Measurements from ENCODE around the gene SPEN. TPM values are rescaled to one million over a fixed set of nuclear protein-coding genes. Genes with fewer than 3 reads are reported as not detected.

Gene SPEN
- polyA plus RNA-seq, 1 donor (not counting 4 experiments of a cell fraction or from before 2014, with no cell fraction given), result 8.9 TPM

- dilution Hi-C loops (cut with MboI; ENCODE audit: extremely low pct_ligation_motif_present, low sequenced_read_pairs), result no loop called here
- no peak overlapping the region for H3K4me3 ChIP-seq (ENCODE audit: control insufficient read depth in 2 of 3, extremely low read depth in 1 of 3, insufficient read depth in 2 of 3, low read depth in 1 of 3, low read length in 3 of 3)
- FAIRE-seq (no peak), DNase-seq (ENCODE audit: low read depth, low spot score) (no peak)
- no peak overlapping the region for H3K27ac ChIP-seq (ENCODE audit: control insufficient read depth, insufficient read depth, low read length)
- H2AFZ ChIP-seq (ENCODE audit: control insufficient read depth, low read length), result no peak overlapping the region
- no peak overlapping the region for H3K9ac ChIP-seq (ENCODE audit: control insufficient read depth, extremely low read depth, insufficient read depth, low read length)
- TF ChIP-seq EZH2 (IDR thresholded peaks at IDR 0.05; ENCODE audit: low read length) (no peak), CTCF (optimal IDR thresholded peaks at IDR 0.05 in 1 of 3, IDR thresholded peaks at IDR 0.05 in 1 of 3, conservative IDR thresholded peaks at IDR 0.05 in 1 of 3; ENCODE audit: extremely low read depth in 1 of 3, insufficient read depth in 2 of 3, low read length in 3 of 3) (no peak)
- no peaks in the 10 kb centered on the region for H4K20me1 ChIP-seq (ENCODE audit: control insufficient read depth, extremely low read depth, insufficient read depth, low read length)
- no peaks in the 10 kb centered on the region for H3K4me1 ChIP-seq (ENCODE audit: control insufficient read depth, extremely low read depth, insufficient read depth, low read length)
- peaks cover 9% of the 10 kb centered on the region for H3K79me2 ChIP-seq (ENCODE audit: control insufficient read depth, insufficient read depth, low read length)
- no peaks in the 10 kb centered on the region for H3K9me3 ChIP-seq (ENCODE audit: control insufficient read depth, low read depth, low read length)
- no peak overlapping the region for H3K4me2 ChIP-seq (ENCODE audit: control insufficient read depth, extremely low read depth, insufficient read depth, low read depth, low read length)
- peaks cover 36 to 59% of the 10 kb centered on the region in 2 experiments for H3K36me3 ChIP-seq (ENCODE audit: control insufficient read depth in 2 of 2, extremely low read depth in 1 of 2, insufficient read depth in 2 of 2, low read length in 2 of 2)
- no peaks in the 10 kb centered on the region for H3K9me1 ChIP-seq (ENCODE audit: control insufficient read depth, extremely low read depth, insufficient read depth, low read length)
- H3K27me3 ChIP-seq (ENCODE audit: control insufficient read depth, extremely low read depth, insufficient read depth, low read length), result no peaks in the 10 kb centered on the region
Measured at GRCh38 chr1:15931884-15932283, 84.4 kb downstream of the SPEN start.

- no peak overlapping the region for H3K9ac ChIP-seq (ENCODE audit: control insufficient read depth, extremely low read depth, insufficient read depth, low read length)
- H3K4me1 ChIP-seq (ENCODE audit: control insufficient read depth, extremely low read depth, insufficient read depth, low read length), result no peaks in the 10 kb centered on the region
- H3K9me3 ChIP-seq (ENCODE audit: control insufficient read depth, low read depth, low read length), result no peaks in the 10 kb centered on the region
- peaks cover 9% of the 10 kb centered on the region for H3K79me2 ChIP-seq (ENCODE audit: control insufficient read depth, insufficient read depth, low read length)
- dilution Hi-C loops (cut with MboI; ENCODE audit: extremely low pct_ligation_motif_present, low sequenced_read_pairs), result no loop called here
- H3K4me2 ChIP-seq (ENCODE audit: control insufficient read depth, extremely low read depth, insufficient read depth, low read depth, low read length), result no peak overlapping the region
- TF ChIP-seq EZH2 (IDR thresholded peaks at IDR 0.05; ENCODE audit: low read length) (no peak), CTCF (optimal IDR thresholded peaks at IDR 0.05 in 1 of 3, IDR thresholded peaks at IDR 0.05 in 1 of 3, conservative IDR thresholded peaks at IDR 0.05 in 1 of 3; ENCODE audit: extremely low read depth in 1 of 3, insufficient read depth in 2 of 3, low read length in 3 of 3) (no peak)
- peaks cover 42 to 60% of the 10 kb centered on the region in 2 experiments for H3K36me3 ChIP-seq (ENCODE audit: control insufficient read depth in 2 of 2, extremely low read depth in 1 of 2, insufficient read depth in 2 of 2, low read length in 2 of 2)
- H2AFZ ChIP-seq (ENCODE audit: control insufficient read depth, low read length), result no peak overlapping the region
- DNase-seq (ENCODE audit: low read depth, low spot score), result no peak
- no peak overlapping the region for H3K4me3 ChIP-seq (ENCODE audit: control insufficient read depth in 2 of 3, extremely low read depth in 1 of 3, insufficient read depth in 2 of 3, low read depth in 1 of 3, low read length in 3 of 3)
- H3K27me3 ChIP-seq (ENCODE audit: control insufficient read depth, extremely low read depth, insufficient read depth, low read length), result no peaks in the 10 kb centered on the region
- no peaks in the 10 kb centered on the region for H3K9me1 ChIP-seq (ENCODE audit: control insufficient read depth, extremely low read depth, insufficient read depth, low read length)
- H3K27ac ChIP-seq (ENCODE audit: control insufficient read depth, insufficient read depth, low read length), result no peak overlapping the region
- FAIRE-seq, result no peak
- no peaks in the 10 kb centered on the region for H4K20me1 ChIP-seq (ENCODE audit: control insufficient read depth, extremely low read depth, insufficient read depth, low read length)
Measured at GRCh38 chr1:15932612-15933011, 85.1 kb downstream of the SPEN start.

Measured in keratinocyte (primary cell).